SK-N-SH (cell line): Measurements from ENCODE around the gene KCTD3. TPM values are rescaled to one million over a fixed set of nuclear protein-coding genes. Genes with fewer than 3 reads are reported as not detected.

ENCODE experiments used
- CTCF ChIA-PET: fragments of 300-600, 350-600 bp; formaldehyde crosslinking; extraction: SDS; loops from one replicate; lab custom pipeline; 2021; lab: Yijun Ruan, JAX
- POLR2A ChIA-PET: fragments of 350-600 bp; sonication (Branson Sonifier 250); formaldehyde crosslinking; extraction: SDS; loops from one replicate; lab custom pipeline; 2020; ENCODE audit warnings: antibody characterized with exemption, inconsistent platforms; lab: Yijun Ruan, JAX
- DNase-seq: peaks from one replicate; pipeline ENCODE4 v3.0.0; 2012
- H2AFZ ChIP-seq: fragments of 200-600 bp; sonication (generic); 2 replicates; pipeline ENCODE4 v1.8.1; 2016; ENCODE audit warnings: antibody characterized with exemption, mild to moderate bottlenecking, low read depth
- H3F3A ChIP-seq: fragments of 200-600 bp; sonication (generic); replicated peaks from 2 replicates; pipeline ENCODE3; 2016; ENCODE audit warnings: antibody characterized with exemption, mild to moderate bottlenecking; ENCODE audit not compliant: insufficient read depth
- H3K27ac ChIP-seq, 2 experiments: fragments of 200-500 bp in 1 of 2; fragments of 200-600 bp in 1 of 2; sonication (Bioruptor generic) in 1 of 2; sonication (generic), shearing (Covaris generic) in 1 of 2; 2 replicates each; pipeline versions ENCODE4 v1.5.1 to v1.6.1; 2014 to 2016; ENCODE audit warnings: low read depth in 2 of 2, inconsistent platforms in 1 of 2, low read length in 1 of 2, mild to moderate bottlenecking in 1 of 2, mixed read lengths in 1 of 2
- H3K27me3 ChIP-seq: fragments of 200-600 bp; sonication (generic), shearing (Covaris generic); 2 replicates; pipeline ENCODE4 v1.6.1; 2016; ENCODE audit warnings: mixed run types; ENCODE audit not compliant: insufficient read depth
- H3K36me3 ChIP-seq, 2 experiments: fragments of 200-500 bp in 1 of 2; fragments of 200-600 bp in 1 of 2; sonication (Bioruptor generic) in 1 of 2; sonication (generic) in 1 of 2; replicated peaks in 1 of 2; 2 replicates each; pipeline versions ENCODE3 to v1.5.1; 2014 to 2016; ENCODE audit warnings: low read length in 1 of 2, mild to moderate bottlenecking in 1 of 2; ENCODE audit not compliant: insufficient read depth in 2 of 2, control insufficient read depth in 1 of 2
- H3K4me1 ChIP-seq, 2 experiments: fragments of 200-500 bp in 1 of 2; fragments of 200-600 bp in 1 of 2; sonication (Bioruptor generic) in 1 of 2; sonication (generic), shearing (Covaris generic) in 1 of 2; 2 replicates each; pipeline versions ENCODE4 v1.5.1 to v1.6.1; 2014 to 2016; ENCODE audit warnings: low read depth in 1 of 2, low read length in 1 of 2, mixed run types in 1 of 2; ENCODE audit not compliant: insufficient read depth in 2 of 2, control insufficient read depth in 1 of 2
- H3K4me2 ChIP-seq: fragments of 200-600 bp; sonication (generic), shearing (Covaris generic); 2 replicates; pipeline ENCODE4 v1.6.1; 2017; ENCODE audit warnings: mixed run types
- H3K4me3 ChIP-seq, 2 experiments: fragments of 200-500 bp in 1 of 2; fragments of 200-600 bp in 1 of 2; sonication (Bioruptor generic) in 1 of 2; sonication (generic), shearing (Covaris generic) in 1 of 2; 2 replicates each; pipeline versions ENCODE4 v1.5.1 to v1.8.1; 2014 to 2016; ENCODE audit warnings: low read depth in 2 of 2, inconsistent platforms in 1 of 2, low read length in 1 of 2, mild to moderate bottlenecking in 1 of 2, mixed read lengths in 1 of 2, moderate library complexity in 1 of 2
- H3K79me2 ChIP-seq: fragments of 200-600 bp; sonication (generic); 2 replicates; pipeline ENCODE4 v1.8.1; 2017; ENCODE audit warnings: mild to moderate bottlenecking; ENCODE audit not compliant: insufficient read depth
- H3K9ac ChIP-seq: fragments of 200-600 bp; sonication (generic); 2 replicates; pipeline ENCODE4 v1.6.1; 2017; ENCODE audit warnings: mixed run types
- H3K9me2 ChIP-seq: fragments of 200-600 bp; sonication (generic); 2 replicates; pipeline ENCODE4 v1.6.1; 2017; ENCODE audit warnings: mixed run types
- H3K9me3 ChIP-seq: fragments of 200-600 bp; sonication (generic); 2 replicates; pipeline ENCODE4 v1.6.1; 2017; ENCODE audit warnings: mixed run types, mild to moderate bottlenecking, moderate library complexity
- H4K20me1 ChIP-seq: fragments of 200-600 bp; sonication (generic); 2 replicates; pipeline ENCODE4 v1.6.1; 2017; ENCODE audit warnings: mild to moderate bottlenecking, mixed run types; ENCODE audit not compliant: insufficient read depth
- EZH2phosphoT487 ChIP-seq: fragments of 200-600 bp; sonication (generic); IDR thresholded peaks from 2 replicates; pipeline ENCODE4 v1.6.1; 2017; ENCODE audit warnings: low read depth, mixed run types, mild to moderate bottlenecking, antibody characterized with exemption, moderate library complexity, borderline replicate concordance
- FOSL2 ChIP-seq: IDR thresholded peaks from 2 replicates; pipeline ENCODE4 v1.4.0; 2012; ENCODE audit warnings: low read depth, mild to moderate bottlenecking, moderate library complexity, borderline replicate concordance
- FOXM1 ChIP-seq: IDR thresholded peaks from 2 replicates; pipeline ENCODE4 v1.4.0; 2012; ENCODE audit warnings: low read depth, mild to moderate bottlenecking
- JUND ChIP-seq: IDR thresholded peaks from 2 replicates; pipeline ENCODE4 v1.4.0; 2012
- MXI1 ChIP-seq: IDR thresholded peaks from 2 replicates; pipeline ENCODE4 v1.6.1; 2012; ENCODE audit warnings: mild to moderate bottlenecking, low read depth, low read length, improper control_type of control experiment
- POLR2AphosphoS5 ChIP-seq: IDR thresholded peaks from 2 replicates; pipeline ENCODE4 v1.6.1; 2012; ENCODE audit warnings: low read depth, low read length
- RCOR1 ChIP-seq: fragments of 150-350 bp; IDR thresholded peaks from 2 replicates; pipeline ENCODE4 v1.6.1; 2017; ENCODE audit warnings: antibody characterized with exemption, low read length
- RFX5 ChIP-seq: IDR thresholded peaks from 2 replicates; pipeline ENCODE4 v1.6.1; 2012; ENCODE audit warnings: mild to moderate bottlenecking, improper control_type of control experiment, low read length
- TEAD4 ChIP-seq: IDR thresholded peaks from 2 replicates; pipeline ENCODE4 v1.4.0; 2012; ENCODE audit warnings: mild to moderate bottlenecking, borderline replicate concordance; ENCODE audit not compliant: insufficient read depth
- YY1 ChIP-seq: IDR thresholded peaks from 2 replicates; pipeline ENCODE4 v1.4.0; 2012; ENCODE audit warnings: low read depth, mild to moderate bottlenecking
- WGBS: methylation state at CpG from one replicate; pipeline ENCODE4 v1.1.6; 2017; ENCODE audit warnings: low lambda C conversion rate; 5-methylcytosine and 5-hydroxymethylcytosine counted together
- polyA plus RNA-seq, 3 experiments: library from polyadenylated mRNA; depleted of rRNA; stranded (reverse); fragments of >200 nt; gene quantifications; 2 replicates each; pipeline ENCODE4 v1.2.3, GENCODE V29; 2012
- TF ChIP-seq, protein P1 (sequence below): fragments of 150-350 bp; IDR thresholded peaks from 2 replicates; pipeline ENCODE4 v1.6.1; 2016; ENCODE audit warnings: mild to moderate bottlenecking, low read depth, low read length
- TF ChIP-seq, protein P2 (sequence below): fragments of 200-600 bp; sonication (generic); IDR thresholded peaks from 2 replicates; pipeline ENCODE4 v1.6.1; 2017; ENCODE audit warnings: antibody characterized with exemption, mild to moderate bottlenecking, moderate library complexity

The KCTD3 gene
- polyA plus RNA-seq, 1 of the 3 experiments (the other 2 are of a cell fraction): 34.8 TPM

DNA sequence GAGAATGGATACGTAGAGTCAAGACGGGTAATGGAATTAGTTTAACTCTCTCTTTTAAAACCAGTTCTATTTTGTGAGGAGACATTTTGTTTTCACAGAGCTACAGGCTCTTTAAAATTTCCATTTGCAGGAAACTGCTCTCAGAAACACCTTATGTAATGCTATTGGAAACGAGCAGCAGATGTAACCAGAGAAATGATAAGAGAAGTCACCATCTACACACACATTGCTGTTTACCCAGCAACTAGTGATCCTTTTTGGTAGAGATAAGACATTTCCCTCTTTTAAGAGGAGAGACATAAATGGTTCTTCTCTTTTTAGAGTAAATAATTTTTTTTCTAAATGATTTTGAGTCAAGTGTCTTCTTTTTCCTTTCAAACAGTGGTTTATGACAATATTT, 80.6 kb downstream of the KCTD3 start:
- 45% methylated on average over 3 of the region's 3 CpGs for WGBS
- H2AFZ ChIP-seq: no peak overlapping the region

DNA sequence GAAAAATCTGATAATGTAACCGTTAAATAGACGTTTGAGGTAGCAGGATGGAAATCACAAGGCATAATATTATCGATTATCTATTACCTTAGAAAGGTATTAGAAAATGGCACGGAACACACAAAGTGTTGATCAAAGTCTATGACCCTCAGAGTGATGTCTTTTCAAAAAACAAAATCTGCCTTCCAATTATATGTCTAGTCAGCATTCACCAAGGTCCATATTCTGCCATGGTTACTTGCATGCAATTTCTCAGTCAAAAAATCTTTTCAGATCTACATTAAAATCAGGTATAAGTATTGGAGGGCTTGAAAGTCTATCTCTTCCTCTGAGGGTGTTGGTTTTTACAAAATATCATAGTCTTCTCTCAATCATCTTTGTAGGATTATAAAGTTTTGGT, 81.9 kb downstream of the KCTD3 start:
- ChIA-PET CTCF (no interaction called here), POLR2A (no interaction called here)
- no peak overlapping the region for H3K4me2 ChIP-seq
- no peaks in the 10 kb centered on the region for H3K79me2 ChIP-seq
- H3K9me2 ChIP-seq: no peaks in the 10 kb centered on the region
- H3K4me3 ChIP-seq: no peak overlapping the region
- H3K9ac ChIP-seq: no peak overlapping the region
- H3K27ac ChIP-seq: no peak overlapping the region
- DNase-seq: no peak
- WGBS: 60% methylated on average over 4 of the region's 4 CpGs
- H3K4me1 ChIP-seq: peaks cover 0 to 2% of the 10 kb centered on the region in 2 experiments; a peak in 2 of 4 replicates
- H3K36me3 ChIP-seq: no peaks in the 10 kb centered on the region
- H3K9me3 ChIP-seq: no peaks in the 10 kb centered on the region
- no peaks in the 10 kb centered on the region for H3K27me3 ChIP-seq
- TF ChIP-seq, protein P1, sequence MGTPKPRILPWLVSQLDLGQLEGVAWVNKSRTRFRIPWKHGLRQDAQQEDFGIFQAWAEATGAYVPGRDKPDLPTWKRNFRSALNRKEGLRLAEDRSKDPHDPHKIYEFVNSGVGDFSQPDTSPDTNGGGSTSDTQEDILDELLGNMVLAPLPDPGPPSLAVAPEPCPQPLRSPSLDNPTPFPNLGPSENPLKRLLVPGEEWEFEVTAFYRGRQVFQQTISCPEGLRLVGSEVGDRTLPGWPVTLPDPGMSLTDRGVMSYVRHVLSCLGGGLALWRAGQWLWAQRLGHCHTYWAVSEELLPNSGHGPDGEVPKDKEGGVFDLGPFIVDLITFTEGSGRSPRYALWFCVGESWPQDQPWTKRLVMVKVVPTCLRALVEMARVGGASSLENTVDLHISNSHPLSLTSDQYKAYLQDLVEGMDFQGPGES: no peak
- no peak for TF ChIP-seq FOSL2
- no peak for TF ChIP-seq POLR2AphosphoS5
- no peak for TF ChIP-seq RCOR1
- no peak for TF ChIP-seq TEAD4
- TF ChIP-seq MXI1: no peak
- no peak for TF ChIP-seq YY1
- no peak for TF ChIP-seq EZH2phosphoT487
- no peak for TF ChIP-seq FOXM1
- no peak for TF ChIP-seq RFX5
- H3F3A ChIP-seq: no peaks in the 10 kb centered on the region
- no peak overlapping the region for H2AFZ ChIP-seq
- H4K20me1 ChIP-seq: no peaks in the 10 kb centered on the region

More for the DNA sequence above, 80.6 kb downstream of the KCTD3 start:
- H3K27me3 ChIP-seq: no peaks in the 10 kb centered on the region
- no peaks in the 10 kb centered on the region for H3K9me3 ChIP-seq
- no peak for DNase-seq
- H3K79me2 ChIP-seq: no peaks in the 10 kb centered on the region
- POLR2A ChIA-PET: no interaction called here
- H3K4me1 ChIP-seq: peaks cover 0 to 2% of the 10 kb centered on the region in 2 experiments; a peak in 2 of 4 replicates
- H3K36me3 ChIP-seq: no peaks in the 10 kb centered on the region
- no peak overlapping the region for H3K27ac ChIP-seq
- H4K20me1 ChIP-seq: no peaks in the 10 kb centered on the region
- no peak overlapping the region for H3K9ac ChIP-seq
- TF ChIP-seq, protein P2, sequence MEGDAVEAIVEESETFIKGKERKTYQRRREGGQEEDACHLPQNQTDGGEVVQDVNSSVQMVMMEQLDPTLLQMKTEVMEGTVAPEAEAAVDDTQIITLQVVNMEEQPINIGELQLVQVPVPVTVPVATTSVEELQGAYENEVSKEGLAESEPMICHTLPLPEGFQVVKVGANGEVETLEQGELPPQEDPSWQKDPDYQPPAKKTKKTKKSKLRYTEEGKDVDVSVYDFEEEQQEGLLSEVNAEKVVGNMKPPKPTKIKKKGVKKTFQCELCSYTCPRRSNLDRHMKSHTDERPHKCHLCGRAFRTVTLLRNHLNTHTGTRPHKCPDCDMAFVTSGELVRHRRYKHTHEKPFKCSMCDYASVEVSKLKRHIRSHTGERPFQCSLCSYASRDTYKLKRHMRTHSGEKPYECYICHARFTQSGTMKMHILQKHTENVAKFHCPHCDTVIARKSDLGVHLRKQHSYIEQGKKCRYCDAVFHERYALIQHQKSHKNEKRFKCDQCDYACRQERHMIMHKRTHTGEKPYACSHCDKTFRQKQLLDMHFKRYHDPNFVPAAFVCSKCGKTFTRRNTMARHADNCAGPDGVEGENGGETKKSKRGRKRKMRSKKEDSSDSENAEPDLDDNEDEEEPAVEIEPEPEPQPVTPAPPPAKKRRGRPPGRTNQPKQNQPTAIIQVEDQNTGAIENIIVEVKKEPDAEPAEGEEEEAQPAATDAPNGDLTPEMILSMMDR: no peak
- TF ChIP-seq JUND (no peak), TEAD4 (no peak), RFX5 (0 out of 2 replicates have a peak, but pooled peaks have one; percentile 29)
- CTCF ChIA-PET: interaction anchor here (1.3 kb wide), 1 partner anchor 10 kb away, joined by 4 read pairs; no protein-coding TSS in a partner anchor
- no peaks in the 10 kb centered on the region for H3K9me2 ChIP-seq
- H3F3A ChIP-seq: no peaks in the 10 kb centered on the region
- H3K4me2 ChIP-seq: no peak overlapping the region
- peak overlapping the region in 1 of 2 experiments; percentile 8; a peak in 1 of 4 replicates for H3K4me3 ChIP-seq
